SK-N-MC (cell line): Measurements from ENCODE around the gene CRISP1.

Experiments used
- EZH2 ChIP-seq: fragments of 200-600 bp; sonication (generic); IDR thresholded peaks from one replicate; pipeline ENCODE4 v1.6.1; 2017; ENCODE audit warnings: antibody characterized with exemption
- POLR2AphosphoS5 ChIP-seq: IDR thresholded peaks from 2 replicates; pipeline ENCODE4 v1.6.1; 2012; ENCODE audit warnings: mild to moderate bottlenecking, low read depth, low read length, borderline replicate concordance

DNA sequence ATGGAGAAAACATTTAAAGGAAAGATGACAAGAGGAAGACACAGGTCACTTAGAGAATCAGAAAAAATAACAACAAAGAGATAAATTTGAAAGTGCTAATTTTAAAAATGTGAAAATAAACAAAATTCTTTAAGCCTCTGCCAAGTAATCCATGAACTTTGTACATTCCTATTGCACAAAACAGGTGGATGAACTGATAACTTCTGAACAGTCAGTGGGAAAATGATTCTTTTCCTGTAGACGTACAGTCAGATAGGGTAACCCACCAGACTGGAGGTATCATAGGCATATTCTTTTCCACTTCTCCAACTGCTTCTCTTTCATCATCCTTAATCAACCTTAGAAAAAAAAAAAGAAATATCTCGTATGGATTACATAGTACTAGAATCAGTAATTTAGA is 36.5 kb upstream of the CRISP1 start:
- TF ChIP-seq EZH2 (no peak), POLR2AphosphoS5 (no peak)
